Mesenchymal stem cell (in vitro differentiated cells and primary cell): ENCODE measurements around the gene PAX6.

Source experiments
- DNase-seq: peaks from one replicate; pipeline ENCODE4 v3.0.0-alpha.2; 2013
- H2AFZ ChIP-seq: one replicate; pipeline ENCODE4 v1.6.1; 2013; ENCODE audit warnings: low read depth, mild to moderate bottlenecking, control low read depth, inconsistent platforms, low read length, moderate library complexity
- H2AK5ac ChIP-seq: 2 replicates; pipeline ENCODE4 v1.6.1; 2013; ENCODE audit warnings: low read length, moderate library complexity, mild to moderate bottlenecking, inconsistent platforms; ENCODE audit not compliant: severe bottlenecking
- H2BK120ac ChIP-seq: one replicate; pipeline ENCODE4 v1.6.1; 2013; ENCODE audit warnings: low read depth, mild to moderate bottlenecking, inconsistent platforms, low read length, moderate library complexity
- H2BK12ac ChIP-seq, 2 experiments: one replicate each; pipeline ENCODE4 v1.6.1; 2013; ENCODE audit warnings: inconsistent platforms in 2 of 2, low read length in 2 of 2, mild to moderate bottlenecking in 2 of 2, moderate library complexity in 2 of 2, control low read depth in 1 of 2
- H2BK15ac ChIP-seq: one replicate; pipeline ENCODE4 v1.6.1; 2013; ENCODE audit warnings: mild to moderate bottlenecking, low read depth, inconsistent platforms; ENCODE audit not compliant: poor library complexity, severe bottlenecking
- H2BK5ac ChIP-seq: 2 replicates; pipeline ENCODE4 v1.6.1; 2013; ENCODE audit warnings: low read depth, mild to moderate bottlenecking, low read length, control low read depth, inconsistent platforms; ENCODE audit not compliant: poor library complexity, severe bottlenecking
- H3K14ac ChIP-seq, 2 experiments: one replicate each; pipeline ENCODE4 v1.6.1; 2013; ENCODE audit warnings: inconsistent platforms in 2 of 2, low read length in 2 of 2, control low read depth in 1 of 2, mild to moderate bottlenecking in 1 of 2, moderate library complexity in 1 of 2
- H3K18ac ChIP-seq, 2 experiments: one replicate each; pipeline ENCODE4 v1.6.1; 2013; ENCODE audit warnings: inconsistent platforms in 2 of 2, low read length in 2 of 2, control low read depth in 1 of 2, low read depth in 1 of 2, mild to moderate bottlenecking in 1 of 2
- H3K23ac ChIP-seq, 2 experiments: one replicate each; pipeline ENCODE4 v1.6.1; 2013; ENCODE audit warnings: inconsistent platforms in 2 of 2, low read length in 2 of 2, mild to moderate bottlenecking in 2 of 2, moderate library complexity in 2 of 2, control low read depth in 1 of 2
- H3K27ac ChIP-seq: 2 replicates; pipeline ENCODE4 v1.5.1; 2013; ENCODE audit warnings: mild to moderate bottlenecking, moderate library complexity, low read length, control low read depth, inconsistent platforms; ENCODE audit not compliant: poor library complexity, severe bottlenecking
- H3K27me3 ChIP-seq, 2 experiments: 2 replicates each; pipeline versions ENCODE4 v1.6.1 to v1.7.0; 2013; ENCODE audit warnings: low read length in 2 of 2, mild to moderate bottlenecking in 2 of 2, moderate library complexity in 2 of 2, control low read depth in 1 of 2, inconsistent platforms in 1 of 2; ENCODE audit not compliant: control insufficient read depth in 1 of 2, insufficient read depth in 1 of 2
- H3K36me3 ChIP-seq, 2 experiments: 2 replicates each; pipeline versions ENCODE4 v1.6.1 to v1.7.0; 2013; ENCODE audit warnings: low read length in 2 of 2, control low read depth in 1 of 2, inconsistent platforms in 1 of 2, low read depth in 1 of 2, mild to moderate bottlenecking in 1 of 2; ENCODE audit not compliant: insufficient read depth in 2 of 2, control insufficient read depth in 1 of 2
- H3K4ac ChIP-seq, 2 experiments: one replicate each; pipeline ENCODE4 v1.6.1; 2013; ENCODE audit warnings: inconsistent platforms in 2 of 2, low read length in 2 of 2, mild to moderate bottlenecking in 2 of 2, moderate library complexity in 2 of 2, control low read depth in 1 of 2, low read depth in 1 of 2
- H3K4me1 ChIP-seq: 2 replicates; pipeline ENCODE4 v1.6.1; 2013; ENCODE audit warnings: low read depth, low read length, control low read depth; ENCODE audit not compliant: control insufficient read depth, insufficient read depth
- H3K4me2 ChIP-seq: 2 replicates; pipeline ENCODE4 v1.6.1; 2013; ENCODE audit warnings: low read length, mild to moderate bottlenecking, inconsistent platforms; ENCODE audit not compliant: poor library complexity, severe bottlenecking
- H3K4me3 ChIP-seq, 2 experiments: 2 replicates each; pipeline versions ENCODE4 v1.5.1 to v1.7.0; 2013; ENCODE audit warnings: low read length in 2 of 2, mild to moderate bottlenecking in 2 of 2, control low read depth in 1 of 2, low read depth in 1 of 2; ENCODE audit not compliant: insufficient read depth in 1 of 2
- H3K79me1 ChIP-seq: replicated peaks from 2 replicates; pipeline ENCODE4 v1.6.1; 2013; ENCODE audit warnings: mild to moderate bottlenecking, control low read depth, low read length, inconsistent platforms; ENCODE audit not compliant: poor library complexity, severe bottlenecking
- H3K9ac ChIP-seq: 2 replicates; pipeline ENCODE4 v1.7.0; 2013; ENCODE audit warnings: mild to moderate bottlenecking, low read length, moderate library complexity
- H3K9me3 ChIP-seq: 2 replicates; pipeline ENCODE4 v1.7.0; 2013; ENCODE audit warnings: mild to moderate bottlenecking, low read length; ENCODE audit not compliant: control insufficient read depth
- H4K8ac ChIP-seq: one replicate; pipeline ENCODE4 v1.6.1; 2013; ENCODE audit warnings: inconsistent platforms, mild to moderate bottlenecking, low read length, moderate library complexity
- H4K91ac ChIP-seq: one replicate; pipeline ENCODE4 v1.6.1; 2013; ENCODE audit warnings: mild to moderate bottlenecking, low read length, inconsistent platforms
- WGBS: methylation state at CpG from one replicate; pipeline ENCODE4 v1.1.7; 2013; ENCODE audit warnings: mixed read lengths; 5-methylcytosine and 5-hydroxymethylcytosine counted together

The PAX6 gene

GRCh38 chr11:31803813-31804311 is 7.3 kb downstream of the PAX6 start:
- no peak overlapping the region for H2BK120ac ChIP-seq
- H3K18ac ChIP-seq = no peak overlapping the region
- no peaks in the 10 kb centered on the region for H3K79me1 ChIP-seq
- peaks cover 93 to 98% of the 10 kb centered on the region in 2 experiments for H3K27me3 ChIP-seq
- no peak overlapping the region for H3K4me2 ChIP-seq
- no peak for DNase-seq
- H2AFZ ChIP-seq = no peak overlapping the region
- no peak overlapping the region for H4K8ac ChIP-seq
- no peak overlapping the region for H2BK5ac ChIP-seq
- H3K36me3 ChIP-seq = no peaks in the 10 kb centered on the region
- no peak overlapping the region for H3K9ac ChIP-seq
- no peak overlapping the region for H2BK15ac ChIP-seq
- no peak overlapping the region for H2BK12ac ChIP-seq
- H3K27ac ChIP-seq = no peak overlapping the region
- H3K9me3 ChIP-seq = peaks cover 5% of the 10 kb centered on the region
- 11% methylated on average over 12 of the region's 13 CpGs for WGBS
- H3K4me3 ChIP-seq = no peak overlapping the region
- peaks cover 21% of the 10 kb centered on the region for H3K4me1 ChIP-seq
- H4K91ac ChIP-seq = no peak overlapping the region
- H3K14ac ChIP-seq = no peak overlapping the region
- H3K4ac ChIP-seq = no peak overlapping the region
- no peak overlapping the region for H2AK5ac ChIP-seq
- peak overlapping the region in 1 of 2 experiments; percentile 46 for H3K23ac ChIP-seq

- H2BK12ac ChIP-seq = no peak overlapping the region
- no peak overlapping the region for H3K9ac ChIP-seq
- no peak overlapping the region for H3K4ac ChIP-seq
- no peak overlapping the region for H3K4me3 ChIP-seq
- no peak overlapping the region for H3K27ac ChIP-seq
- peaks cover 93 to 98% of the 10 kb centered on the region in 2 experiments for H3K27me3 ChIP-seq
- H3K18ac ChIP-seq = no peak overlapping the region
- no peak for DNase-seq
- H2BK15ac ChIP-seq = no peak overlapping the region
- no peak overlapping the region for H3K23ac ChIP-seq
- no peak overlapping the region for H3K14ac ChIP-seq
- H3K4me2 ChIP-seq = no peak overlapping the region
- no peaks in the 10 kb centered on the region for H3K79me1 ChIP-seq
- no peak overlapping the region for H2AK5ac ChIP-seq
- H2AFZ ChIP-seq = no peak overlapping the region
- no peak overlapping the region for H4K91ac ChIP-seq
- H2BK5ac ChIP-seq = no peak overlapping the region
- H3K36me3 ChIP-seq = no peaks in the 10 kb centered on the region
- 7% methylated on average over 16 of the region's 24 CpGs for WGBS
- H3K9me3 ChIP-seq = peaks cover 5% of the 10 kb centered on the region
- H3K4me1 ChIP-seq = peaks cover 28% of the 10 kb centered on the region
- H2BK120ac ChIP-seq = no peak overlapping the region
- H4K8ac ChIP-seq = no peak overlapping the region
These were observed 7.9 kb downstream of the PAX6 start for GRCh38 chr11:31802990-31803812.

- H3K27me3 ChIP-seq = peaks cover 93 to 97% of the 10 kb centered on the region in 2 experiments
- no peak overlapping the region for H2AFZ ChIP-seq
- H2BK120ac ChIP-seq = no peak overlapping the region
- no peak overlapping the region for H3K4me3 ChIP-seq
- no peak overlapping the region for H2BK15ac ChIP-seq
- no peak overlapping the region for H4K91ac ChIP-seq
- DNase-seq = no peak
- no peak overlapping the region for H4K8ac ChIP-seq
- H3K18ac ChIP-seq = no peak overlapping the region
- no peak overlapping the region for H2BK12ac ChIP-seq
- peaks cover 5% of the 10 kb centered on the region for H3K9me3 ChIP-seq
- no peak overlapping the region for H3K4ac ChIP-seq
- H3K4me1 ChIP-seq = peaks cover 31% of the 10 kb centered on the region
- no peak overlapping the region for H3K4me2 ChIP-seq
- H3K36me3 ChIP-seq = no peaks in the 10 kb centered on the region
- no peak overlapping the region for H2AK5ac ChIP-seq
- H3K23ac ChIP-seq = no peak overlapping the region
- H3K14ac ChIP-seq = no peak overlapping the region
- H2BK5ac ChIP-seq = no peak overlapping the region
- H3K79me1 ChIP-seq = no peaks in the 10 kb centered on the region
- H3K9ac ChIP-seq = no peak overlapping the region
- 2% methylated on average over 20 of the region's 20 CpGs for WGBS
- H3K27ac ChIP-seq = no peak overlapping the region
These were observed 8.5 kb downstream of the PAX6 start for GRCh38 chr11:31802609-31802989.

- no peak overlapping the region for H3K4ac ChIP-seq
- WGBS = no CpG with 5 or more reads among the region's 6 CpGs
These were observed 9.0 kb downstream of the PAX6 start for GRCh38 chr11:31802000-31802551.

More at GRCh38 chr11:31802000-31802551, 9.0 kb downstream of the PAX6 start:
- no peak for DNase-seq
- H3K4me3 ChIP-seq = no peak overlapping the region
- peaks cover 5% of the 10 kb centered on the region for H3K9me3 ChIP-seq
- H3K9ac ChIP-seq = no peak overlapping the region
- no peak overlapping the region for H2AFZ ChIP-seq
- H3K4me2 ChIP-seq = no peak overlapping the region
- no peak overlapping the region for H2BK5ac ChIP-seq
- no peaks in the 10 kb centered on the region for H3K36me3 ChIP-seq
- H3K27ac ChIP-seq = no peak overlapping the region
- H3K23ac ChIP-seq = no peak overlapping the region
- no peak overlapping the region for H4K8ac ChIP-seq
- no peak overlapping the region for H4K91ac ChIP-seq
- no peak overlapping the region for H3K14ac ChIP-seq
- H2AK5ac ChIP-seq = no peak overlapping the region
- H3K4me1 ChIP-seq = peaks cover 32% of the 10 kb centered on the region
- H2BK15ac ChIP-seq = no peak overlapping the region
- H3K27me3 ChIP-seq = peaks cover 93 to 97% of the 10 kb centered on the region in 2 experiments
- H2BK120ac ChIP-seq = no peak overlapping the region
- H3K79me1 ChIP-seq = no peaks in the 10 kb centered on the region
- H3K18ac ChIP-seq = no peak overlapping the region
- H2BK12ac ChIP-seq = no peak overlapping the region
